GM21576 (cell line): Measurements from ENCODE around the gene FARP1.

Experiments used
- ATAC-seq: cut with Tn5 transposase; IDR thresholded peaks from one replicate; pipeline ENCODE4 v1.9.1; 2021; ENCODE audit warnings: mild to moderate bottlenecking, moderate library complexity; ENCODE audit not compliant: unreplicated experiment

FARP1 gene

GRCh38 chr13:98490195-98490836, 347.4 kb downstream of the FARP1 start:
- no peak for ATAC-seq

DNA sequence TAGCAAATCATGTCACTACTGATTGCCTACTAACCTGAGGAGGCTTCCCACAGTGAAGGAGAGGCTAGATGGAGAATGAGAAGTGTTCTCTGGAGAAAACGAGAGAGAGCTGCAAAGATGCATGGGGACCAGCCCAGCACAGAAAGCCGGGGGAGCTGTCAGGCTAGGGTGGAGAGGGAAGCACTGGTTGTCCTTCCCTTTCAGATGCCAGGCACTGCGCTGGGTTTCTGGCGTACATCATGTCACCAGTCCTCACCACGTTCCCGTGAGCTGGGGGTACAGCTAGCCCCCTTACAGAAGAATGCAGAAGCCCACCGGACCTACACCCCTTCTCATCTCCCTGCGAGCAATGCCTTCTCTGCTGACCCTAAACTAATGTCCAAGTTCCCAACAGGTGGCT, 348.0 kb downstream of the FARP1 start:
- no peak for ATAC-seq

GRCh38 chr13:98492335-98493041, 349.6 kb downstream of the FARP1 start:
- ATAC-seq = no peak

DNA sequence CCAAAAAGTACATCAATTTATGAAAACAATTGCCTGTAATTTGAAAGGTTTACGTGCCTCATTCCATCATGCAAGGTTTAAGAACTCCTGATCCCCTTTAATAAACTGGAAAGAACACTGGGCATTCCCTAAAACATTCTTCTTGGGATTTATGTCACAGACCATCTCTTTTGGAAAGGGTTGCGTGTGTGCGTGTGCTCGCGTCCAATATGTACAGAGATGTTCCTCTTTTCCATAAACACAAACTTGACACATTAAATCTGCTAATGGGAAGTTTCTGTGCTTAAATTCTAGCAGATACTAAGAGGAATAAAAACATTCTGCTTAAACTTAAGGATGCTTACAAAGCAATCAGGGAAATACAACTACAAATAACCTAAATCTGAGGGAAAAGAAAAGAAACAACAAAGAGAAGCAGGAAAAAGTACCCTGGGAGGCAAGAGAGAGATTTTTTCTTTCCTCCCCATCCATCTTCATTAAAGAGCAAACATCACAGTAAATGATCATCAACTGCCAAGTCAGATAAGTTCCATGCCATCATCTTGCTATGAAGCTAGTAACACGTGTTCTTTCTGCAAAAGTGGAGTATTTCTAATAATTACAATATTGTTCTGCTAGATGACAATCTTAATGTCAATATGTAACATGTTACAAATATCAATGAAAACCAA, 350.3 kb downstream of the FARP1 start:
- ATAC-seq = no peak

DNA sequence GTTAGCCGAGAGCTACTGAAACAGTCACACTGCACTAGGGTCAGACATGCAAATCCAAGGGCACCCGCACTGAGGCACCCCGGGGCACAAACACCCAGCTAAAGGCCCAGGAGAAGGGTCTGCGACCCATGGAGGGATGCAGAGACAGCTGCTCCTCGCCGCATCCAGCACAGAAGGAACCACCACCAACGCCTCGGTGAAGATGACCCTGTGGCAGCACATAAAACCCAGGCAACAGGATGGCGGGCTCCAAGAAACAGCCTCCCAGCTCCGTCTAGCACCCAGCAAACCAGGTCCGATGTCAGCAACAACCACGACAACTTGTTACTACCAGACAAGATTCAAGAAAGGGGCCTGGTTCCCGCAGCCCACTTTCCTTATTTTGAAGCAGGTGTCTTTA, 351.9 kb downstream of the FARP1 start:
- no peak for ATAC-seq

DNA sequence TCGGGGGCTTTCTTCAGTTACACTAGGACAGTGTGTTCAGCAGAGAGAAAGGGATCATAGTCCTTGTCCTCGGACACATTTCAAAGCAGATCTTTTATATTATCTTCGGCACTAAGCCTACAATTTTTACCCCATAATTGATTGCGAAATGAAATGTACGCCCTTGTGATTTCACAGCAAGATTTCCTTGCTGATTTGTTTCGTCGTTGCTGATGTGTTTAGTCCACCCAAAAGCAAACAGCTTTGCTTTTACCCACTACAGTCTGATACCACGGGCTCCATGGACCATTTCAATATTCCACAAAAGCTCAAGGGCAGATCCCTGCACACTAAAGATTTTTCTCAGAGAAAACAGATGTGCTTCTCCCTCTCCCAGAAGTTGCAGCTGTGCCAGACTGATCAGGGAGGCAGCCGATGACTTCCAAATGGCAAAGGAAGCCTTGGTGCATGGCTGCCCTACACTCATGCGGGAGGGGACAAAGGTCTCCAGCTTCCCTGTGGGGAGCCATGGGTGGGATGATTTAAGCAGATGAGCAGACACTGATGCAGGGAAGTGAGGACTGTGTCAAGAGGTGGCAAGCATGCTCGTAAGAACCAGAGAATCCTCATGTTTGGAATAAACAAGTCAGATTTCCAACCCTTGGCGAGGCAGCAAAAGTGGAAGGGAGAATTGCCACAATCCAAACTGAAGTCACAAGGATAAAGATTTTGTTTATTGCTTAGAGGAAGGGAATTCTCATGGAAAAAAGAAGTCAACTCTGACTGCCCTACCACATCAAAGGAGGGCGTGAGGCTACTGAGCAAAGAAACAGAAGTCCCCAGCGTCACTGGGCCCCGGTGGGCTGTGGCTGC, 353.0 kb downstream of the FARP1 start:
- no peak for ATAC-seq

- no peak for ATAC-seq
Observed at GRCh38 chr13:98496479-98496791, 353.5 kb downstream of the FARP1 start.

- no peak for ATAC-seq
Observed at GRCh38 chr13:98496966-98497365, 354.1 kb downstream of the FARP1 start.

GRCh38 chr13:98500963-98501421, 358.1 kb downstream of the FARP1 start:
- ATAC-seq = peak; percentile 81

GRCh38 chr13:98503175-98504028, 360.5 kb downstream of the FARP1 start:
- no peak for ATAC-seq

GRCh38 chr13:98504029-98504351, 361.1 kb downstream of the FARP1 start:
- ATAC-seq = no peak

GRCh38 chr13:98504371-98504963, 361.6 kb downstream of the FARP1 start:
- ATAC-seq = peak; percentile 51
